ENCODE results near the gene ZNF385B.
"Not testable (repeated sequence)": the region's sequence is repeated elsewhere in the genome, so short reads cannot be mapped to it uniquely, and the experiment has no call there.

Gene ZNF385B

DNA sequence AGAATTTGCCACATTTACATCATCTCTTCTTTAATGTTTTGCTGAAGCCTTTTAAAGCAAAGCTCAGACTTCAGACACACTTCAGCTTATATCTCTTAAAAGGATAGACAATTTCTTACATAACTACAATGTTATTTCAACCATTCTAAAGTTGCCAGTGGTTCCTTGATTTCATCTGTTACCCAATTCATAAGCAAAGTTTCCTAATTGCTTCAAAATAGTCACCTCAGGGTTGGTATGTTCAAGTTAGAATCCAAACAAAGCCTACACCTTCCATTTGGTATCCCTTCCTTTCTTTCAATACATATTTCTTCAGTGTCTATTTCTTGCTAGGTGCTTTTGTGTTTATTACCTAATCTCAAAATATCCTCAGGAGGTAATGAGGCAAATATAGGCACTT is 60.6 kb downstream of the ZNF385B start:
- no peak for ATAC-seq

DNA sequence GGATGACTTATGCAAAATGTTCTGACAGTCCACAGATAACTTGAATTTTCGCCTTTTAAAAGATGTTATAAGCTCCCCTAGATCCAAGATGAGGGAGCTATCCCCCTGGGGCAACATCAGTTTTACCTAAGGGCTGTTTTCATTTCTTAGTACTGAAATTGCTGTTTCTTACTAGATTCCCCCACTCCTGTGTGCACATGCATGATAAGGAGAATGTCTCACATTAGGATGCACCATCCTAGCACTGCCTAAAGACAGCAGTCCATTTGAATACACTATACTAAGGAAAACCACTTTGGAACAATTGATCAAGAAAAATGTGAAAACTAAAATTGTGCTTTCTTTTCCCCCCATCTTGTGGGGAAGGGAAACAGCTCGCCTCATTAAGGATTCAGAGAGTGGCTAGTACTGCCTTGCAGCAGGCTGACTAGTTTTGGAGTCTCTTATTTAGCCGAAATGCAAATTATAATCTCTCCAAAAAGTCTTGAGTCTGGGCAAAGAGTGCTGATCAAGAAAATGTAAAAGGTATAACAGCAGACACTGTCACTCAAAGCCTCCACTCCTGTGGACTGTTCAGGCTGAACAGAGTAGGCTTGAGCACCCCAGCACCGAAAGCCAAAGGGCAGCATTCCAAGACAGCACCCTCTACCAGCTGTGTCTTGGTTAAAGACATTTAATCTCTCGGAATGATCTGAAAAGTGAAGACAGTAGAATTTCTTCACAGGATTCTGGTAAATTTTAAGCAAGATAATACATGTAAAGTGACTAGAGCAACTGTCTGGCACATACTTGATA is 65.0 kb downstream of the ZNF385B start:
- ATAC-seq = no peak

DNA sequence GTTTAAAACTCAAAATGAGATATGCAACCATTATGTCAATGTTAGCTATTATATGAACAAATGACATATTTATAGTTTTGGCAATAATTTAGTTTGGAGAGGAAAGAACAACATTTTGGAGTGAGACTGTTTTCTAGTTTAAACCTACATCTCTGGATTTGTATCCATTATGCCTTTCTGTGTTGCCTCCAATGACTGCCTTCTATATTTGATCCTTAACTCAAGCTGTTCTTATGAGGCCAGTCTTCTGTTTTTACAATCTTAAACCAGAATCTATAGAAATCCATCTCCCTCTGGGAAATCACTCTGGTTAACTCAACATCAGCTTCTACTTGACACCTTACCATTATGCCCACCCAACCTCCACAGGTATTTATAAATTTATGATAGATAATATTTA is 67.5 kb downstream of the ZNF385B start:
- ATAC-seq = no peak

DNA sequence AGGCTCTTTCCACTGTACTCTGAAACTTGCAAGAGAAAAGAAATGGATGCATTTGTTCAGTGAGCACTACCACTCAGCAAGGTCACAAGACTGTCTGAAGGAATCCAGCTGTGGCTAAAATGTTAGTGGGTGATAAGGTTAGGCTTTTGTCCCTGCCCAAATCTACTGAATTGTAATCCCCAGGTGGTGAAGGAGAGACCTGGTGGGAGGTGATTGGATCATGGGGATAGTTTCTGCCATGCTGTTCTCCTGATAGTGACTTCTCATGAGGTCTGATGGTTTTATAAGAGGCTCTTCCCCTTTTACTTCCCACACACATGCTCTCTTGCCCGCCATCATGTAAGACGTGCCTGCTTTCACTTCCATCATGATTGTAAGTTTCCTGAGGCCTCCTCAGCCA is 68.2 kb downstream of the ZNF385B start:
- ATAC-seq = no peak

DNA sequence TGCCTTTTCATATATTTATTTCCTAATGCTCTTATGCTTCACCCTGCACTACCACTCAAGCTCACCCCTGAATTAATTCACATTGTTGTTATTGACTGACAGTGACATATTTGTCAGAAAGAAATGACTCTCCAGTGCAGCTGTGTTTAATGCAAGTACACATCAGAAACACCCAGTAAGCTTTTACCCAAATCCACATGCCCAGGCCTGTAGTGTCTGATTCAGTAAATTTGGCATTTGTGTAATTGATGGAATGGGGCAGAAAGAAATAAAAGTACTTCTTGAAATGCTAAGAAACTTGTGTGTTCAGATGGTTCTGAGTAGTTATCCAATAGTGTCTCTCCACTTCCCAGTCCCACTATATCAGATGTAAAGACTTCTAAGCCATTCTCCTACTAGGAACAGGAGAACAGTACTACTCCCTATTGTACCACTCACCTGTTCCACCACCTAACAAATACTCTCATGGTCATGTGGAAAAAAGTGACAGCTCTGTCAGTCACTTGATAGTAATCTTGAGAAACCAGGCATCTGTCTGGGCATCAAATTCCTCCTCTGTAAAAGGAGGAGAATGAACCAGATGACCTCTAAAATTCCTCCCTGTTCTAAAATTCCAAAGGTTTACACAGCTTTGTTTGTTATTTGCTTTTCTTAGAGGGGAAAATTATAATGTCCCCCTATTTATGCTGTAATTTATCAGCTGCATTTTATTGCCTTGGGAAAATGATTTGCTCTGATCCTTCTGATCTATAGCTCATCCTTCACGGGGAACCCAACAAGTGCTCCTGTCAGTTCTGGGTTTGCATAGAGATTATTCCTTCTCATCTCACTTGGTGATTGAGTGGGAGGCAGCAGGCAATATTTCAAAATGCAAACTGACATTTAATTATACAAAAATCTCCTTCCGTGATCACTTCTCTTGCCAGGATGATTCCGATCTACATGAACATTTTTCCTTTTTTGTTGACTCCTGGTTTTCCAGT is 70.9 kb downstream of the ZNF385B start:
- ATAC-seq = no peak

DNA sequence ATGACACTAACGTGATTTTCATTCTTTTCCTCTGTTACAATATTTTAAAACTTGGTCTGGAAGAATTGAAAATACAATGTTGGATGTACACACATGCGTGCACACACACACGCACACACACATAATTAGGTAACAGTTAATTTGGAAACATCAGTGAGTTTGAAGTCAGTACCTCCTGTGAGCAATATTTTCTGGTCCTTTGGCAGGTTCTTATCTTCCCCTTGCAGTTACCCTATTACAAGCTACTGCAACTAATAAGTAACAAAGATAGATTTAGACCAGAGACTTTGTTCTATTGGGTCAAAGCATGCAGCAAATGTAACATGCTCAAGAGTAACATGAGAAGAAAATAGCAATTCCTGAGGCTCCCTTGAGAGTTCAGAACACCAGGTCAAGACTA is 73.3 kb downstream of the ZNF385B start:
- ATAC-seq = no peak

DNA sequence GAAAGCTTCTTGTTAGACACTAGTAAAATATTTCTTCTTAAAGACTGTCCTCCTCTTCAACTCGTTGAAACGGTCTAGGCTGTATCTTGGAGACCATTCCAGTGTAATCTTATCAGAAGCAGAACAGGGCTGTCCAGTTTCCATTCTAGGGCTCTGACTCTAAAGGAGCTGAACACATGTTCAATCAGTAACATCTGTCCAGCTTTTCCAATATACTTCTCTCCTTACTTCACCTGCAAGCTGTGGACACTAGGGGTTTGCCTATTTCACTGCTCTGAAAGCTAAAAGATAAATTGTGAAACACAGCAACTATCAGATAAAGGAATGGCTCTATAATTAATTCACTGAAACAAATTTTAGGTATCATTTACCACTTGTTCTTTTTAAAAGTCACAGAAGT is 73.8 kb downstream of the ZNF385B start:
- no peak for ATAC-seq

DNA sequence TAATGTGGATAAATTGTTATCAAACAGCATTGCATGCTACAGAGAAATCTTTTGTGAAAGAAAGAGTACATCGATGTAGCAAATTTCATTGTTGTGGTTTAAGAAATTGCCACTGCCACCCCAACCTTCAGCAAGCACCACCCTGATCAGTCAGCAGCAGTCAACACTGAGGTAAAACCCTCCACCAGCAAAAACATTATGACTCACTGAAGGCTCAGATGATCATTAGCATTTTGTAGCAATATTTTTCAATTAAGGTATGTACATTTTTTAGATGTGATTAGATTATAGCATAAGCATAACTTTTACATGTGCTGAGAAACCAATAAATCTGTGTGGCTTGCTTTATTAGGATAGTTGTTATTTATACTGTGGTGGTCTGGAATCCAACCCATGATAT is 75.5 kb downstream of the ZNF385B start:
- no peak for ATAC-seq

DNA sequence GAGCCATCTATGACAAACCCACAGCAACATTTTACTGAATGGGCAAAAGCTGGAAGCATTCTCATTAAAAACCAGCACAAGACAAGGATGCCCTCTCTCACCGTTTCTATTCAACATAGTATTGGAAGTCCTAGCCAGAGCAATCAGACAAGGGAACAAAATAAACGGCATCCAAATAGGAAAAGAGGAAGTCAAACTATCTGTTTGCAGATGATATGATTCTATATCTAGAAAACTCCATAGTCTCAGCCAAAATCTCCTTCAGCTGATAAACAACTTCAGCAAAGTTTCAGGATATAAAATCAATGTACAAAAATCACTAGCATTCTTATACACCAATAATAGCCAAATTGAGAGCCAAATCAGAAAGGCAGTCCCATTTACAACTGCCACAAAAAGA is 79.1 kb downstream of the ZNF385B start:
- ATAC-seq = not testable (repeated sequence)

DNA sequence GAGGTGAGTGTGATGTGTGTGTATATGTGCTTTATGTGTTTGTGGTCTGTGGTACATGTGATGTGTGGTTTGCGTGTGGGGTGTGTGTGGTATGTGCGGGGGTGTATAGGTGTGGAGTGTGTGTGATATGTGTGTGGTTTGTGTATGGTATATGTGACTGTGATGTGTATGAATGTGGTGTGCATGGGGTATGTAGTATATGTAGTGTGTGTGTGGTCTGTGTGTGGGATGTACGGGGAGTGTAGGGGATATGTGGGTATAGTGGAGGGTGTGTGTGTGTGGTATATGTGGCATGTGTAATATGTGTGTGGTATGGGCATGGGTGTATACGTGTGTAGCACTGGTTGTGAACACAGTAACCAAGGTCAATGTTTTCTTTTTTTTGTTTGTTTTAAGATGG is 87.4 kb downstream of the ZNF385B start:
- ATAC-seq = peak in 1 of 2 donors; percentile 21

DNA sequence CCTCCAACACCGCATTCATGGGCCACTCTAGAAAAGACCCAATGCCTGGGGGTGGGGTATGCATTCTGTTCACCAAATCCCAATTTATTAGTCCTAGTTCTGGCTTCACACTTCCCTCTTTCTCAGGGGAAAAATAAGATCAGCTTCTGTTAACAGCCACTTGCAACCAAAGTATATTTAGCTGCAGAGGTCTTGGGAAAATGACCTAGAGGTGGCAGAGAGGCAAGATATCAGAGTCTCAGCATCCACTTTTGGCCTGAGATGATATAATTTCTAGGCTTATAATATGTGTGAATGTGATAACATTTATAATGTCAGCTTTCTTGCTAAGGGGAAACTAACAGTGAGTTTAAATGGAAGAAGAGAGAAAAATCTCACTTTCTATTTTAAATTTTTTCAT is 89.1 kb downstream of the ZNF385B start:
- no peak for ATAC-seq

DNA sequence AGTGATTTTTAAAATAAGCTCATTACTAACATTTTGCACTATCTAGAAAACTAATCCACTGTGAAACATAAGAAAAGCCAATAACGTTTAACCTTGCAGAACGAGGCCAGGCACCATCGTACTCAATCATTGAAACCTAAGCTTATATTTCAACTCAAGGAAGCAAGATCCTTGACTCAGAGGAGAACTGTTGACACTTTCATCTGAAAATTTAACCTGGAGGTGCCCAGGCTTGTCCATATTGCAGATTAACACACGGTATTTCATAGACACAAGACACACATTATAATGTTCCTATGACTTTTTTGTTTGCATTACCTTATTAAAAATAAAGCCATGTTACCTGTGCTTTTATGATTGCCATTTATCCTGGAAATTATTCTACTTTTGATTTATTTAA is 89.6 kb downstream of the ZNF385B start:
- ATAC-seq = no peak

DNA sequence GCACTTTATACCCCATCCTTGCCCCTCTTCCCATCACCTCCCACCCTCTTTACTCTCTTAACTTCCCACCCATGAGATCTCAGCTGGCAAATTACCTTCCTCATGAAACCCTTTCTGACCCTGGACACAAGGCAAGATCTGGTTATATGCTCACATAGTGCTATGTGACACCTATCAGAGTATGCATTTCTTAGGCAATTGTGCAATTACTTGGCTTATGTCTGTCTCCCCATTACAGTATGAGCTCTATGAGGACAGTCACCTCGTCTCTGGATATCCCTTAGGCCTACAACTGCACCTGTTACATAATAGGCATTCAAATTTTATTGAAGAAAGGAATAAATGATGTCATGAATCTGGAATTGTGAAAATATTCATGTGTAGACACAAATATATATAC is 91.4 kb downstream of the ZNF385B start:
- ATAC-seq = no peak

DNA sequence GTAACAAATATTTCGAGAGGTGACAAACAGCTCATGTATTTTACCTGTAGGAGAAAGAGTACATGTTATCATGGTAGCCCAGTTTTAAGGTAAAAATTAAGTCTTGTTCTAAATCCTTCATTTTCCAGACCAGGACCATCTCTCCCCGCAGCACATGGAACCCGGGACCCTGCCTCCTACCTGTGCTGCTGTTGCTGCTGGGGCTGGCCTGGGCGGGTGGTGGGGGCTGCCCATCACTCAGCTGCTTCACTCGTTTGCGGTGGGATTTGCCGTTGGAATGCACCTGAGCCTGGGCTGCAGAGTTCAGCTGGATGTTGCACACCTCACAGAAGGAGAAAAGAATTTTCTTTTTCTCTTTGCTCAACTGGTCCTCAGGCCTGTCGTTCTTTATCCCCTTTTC is 92.1 kb downstream of the ZNF385B start:
- no peak for ATAC-seq

DNA sequence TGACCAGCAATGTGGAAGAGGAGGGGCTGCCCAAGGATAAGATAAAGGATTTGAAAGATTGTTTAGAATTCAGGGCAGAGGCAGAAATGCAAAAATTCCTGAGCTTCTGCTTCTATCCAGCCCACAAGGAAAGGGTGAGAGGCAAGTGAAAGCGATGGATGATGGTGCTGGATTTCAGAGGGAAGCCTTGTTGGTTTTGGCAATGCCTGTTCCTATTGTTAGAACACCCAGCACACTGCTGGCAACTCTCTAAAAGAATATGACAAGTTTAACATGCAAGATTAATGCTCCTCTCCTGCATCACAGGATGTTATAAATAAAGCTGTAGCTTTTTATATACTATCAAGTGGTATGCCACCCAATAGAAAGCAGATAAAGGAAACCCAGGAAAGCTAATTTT is 92.6 kb downstream of the ZNF385B start:
- ATAC-seq = no peak

DNA sequence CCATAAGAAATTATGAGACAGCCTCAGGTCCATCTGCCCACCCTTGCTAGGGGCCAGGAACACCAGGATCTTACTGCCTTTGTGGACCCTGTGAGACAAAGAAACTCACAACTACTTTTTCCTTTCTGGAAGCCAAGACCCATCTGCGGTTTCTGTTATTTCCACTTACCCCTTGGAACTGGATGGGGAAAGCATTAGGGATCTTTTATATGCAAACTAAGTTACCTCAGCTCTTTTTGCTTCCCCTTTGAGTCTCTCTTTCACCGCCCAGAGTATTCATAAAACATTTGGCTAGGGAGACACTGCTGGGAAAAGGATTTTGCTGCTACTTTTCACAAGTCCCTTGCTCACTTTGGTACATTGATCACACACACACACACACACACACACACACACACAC is 95.7 kb downstream of the ZNF385B start:
- no peak for ATAC-seq

DNA sequence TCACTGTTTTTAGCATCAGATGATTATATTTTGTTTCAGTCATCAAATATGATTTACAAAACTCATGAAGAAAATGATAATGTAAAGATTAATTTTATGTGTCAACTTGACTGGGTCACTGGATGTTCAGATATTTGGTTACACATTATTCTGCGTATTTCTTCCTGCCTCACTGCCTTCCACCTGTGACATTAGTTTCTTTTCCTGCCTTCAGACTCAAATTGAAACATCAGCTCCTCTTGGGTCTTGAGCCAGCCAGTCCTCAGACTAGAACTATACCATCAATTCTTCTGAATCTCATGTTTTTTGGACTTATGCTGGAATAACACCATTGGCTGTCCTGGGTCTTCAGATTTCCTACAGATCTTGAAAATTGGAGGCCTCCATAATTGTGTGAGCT is 96.7 kb downstream of the ZNF385B start:
- ATAC-seq = no peak

DNA sequence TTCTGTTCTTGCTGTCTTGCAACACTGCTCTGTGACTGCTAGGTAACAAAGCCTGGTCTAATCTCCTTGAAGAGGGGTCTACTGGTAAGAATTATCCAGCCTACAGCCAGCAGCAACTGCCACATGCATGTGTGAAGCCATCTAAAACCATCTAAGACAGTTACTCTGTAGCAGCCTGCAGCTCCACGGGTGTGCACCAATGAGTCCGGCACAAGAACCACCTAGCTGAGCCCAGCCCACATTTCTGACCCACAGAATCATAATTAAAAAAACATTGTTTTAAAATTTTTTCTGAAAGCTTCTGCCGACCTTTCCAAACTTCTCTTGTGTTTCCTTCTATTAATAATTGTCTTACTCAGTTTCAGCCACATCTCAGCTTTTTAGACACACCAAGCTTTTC is 102.8 kb downstream of the ZNF385B start:
- no peak for ATAC-seq

DNA sequence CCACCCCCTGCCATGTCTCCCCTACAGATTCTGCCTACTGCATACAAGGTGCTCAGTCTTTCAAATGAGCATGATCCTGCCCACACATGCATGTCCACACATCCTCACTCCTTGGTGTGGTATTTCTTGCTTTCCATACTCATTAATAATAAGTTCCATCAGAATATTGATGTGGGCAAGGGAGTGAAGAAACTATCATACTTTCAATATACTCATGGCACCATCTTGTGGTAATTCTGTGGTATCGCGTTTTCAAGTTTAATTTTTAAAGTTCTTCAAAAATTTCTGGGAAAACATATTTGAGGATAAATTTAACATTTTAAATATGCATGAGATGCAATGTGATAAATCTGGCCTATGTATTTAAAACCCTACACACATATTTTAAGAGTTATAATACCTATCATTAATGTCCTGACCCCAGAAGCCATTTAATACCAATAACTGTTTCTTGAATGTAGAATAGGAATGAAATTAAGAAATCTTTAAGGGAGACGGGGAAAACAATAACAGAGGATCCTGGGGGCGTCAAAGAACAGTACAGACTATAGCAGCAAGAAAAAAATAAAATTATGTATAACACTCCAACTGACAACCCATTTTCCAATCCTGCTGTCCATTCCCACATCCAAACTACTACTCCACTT is 110.1 kb downstream of the ZNF385B start:
- no peak for ATAC-seq

DNA sequence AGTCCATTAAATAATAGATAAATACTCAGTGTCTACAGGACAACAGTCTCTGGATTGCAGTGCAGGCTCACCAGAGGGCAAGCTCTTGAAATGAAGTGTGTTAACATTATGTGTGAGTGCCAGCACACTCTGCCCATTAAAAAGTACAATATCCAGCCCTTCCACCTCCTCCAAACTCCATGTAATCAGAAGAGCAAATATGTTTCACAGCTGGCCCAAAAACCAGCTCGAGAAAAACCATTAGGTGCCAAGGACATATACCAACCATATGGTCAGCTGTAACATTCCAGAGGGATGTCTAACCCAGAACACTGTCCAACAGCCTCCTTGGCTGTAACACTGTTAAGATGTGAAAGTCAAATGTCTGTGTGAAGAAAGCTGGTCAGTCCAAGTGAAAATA is 112.2 kb downstream of the ZNF385B start:
- ATAC-seq = no peak

DNA sequence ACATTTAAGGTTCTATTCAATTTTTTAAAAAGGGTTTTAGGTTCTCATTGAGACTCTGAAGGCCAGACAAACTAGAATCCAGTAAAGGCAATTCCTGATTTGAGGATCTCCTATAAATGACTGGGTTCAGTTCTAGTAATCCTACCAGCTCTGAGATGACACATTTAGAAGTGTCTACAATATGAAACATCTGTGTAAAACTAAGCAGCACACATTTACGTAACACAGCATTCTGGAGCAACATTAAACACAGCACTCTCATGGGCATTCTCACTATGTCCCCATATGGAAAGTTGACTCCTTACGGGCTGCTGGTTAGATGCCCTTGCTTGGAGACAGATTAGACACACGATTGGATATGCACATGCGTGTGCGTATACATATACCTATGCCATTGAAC is 114.4 kb downstream of the ZNF385B start:
- ATAC-seq = no peak

DNA sequence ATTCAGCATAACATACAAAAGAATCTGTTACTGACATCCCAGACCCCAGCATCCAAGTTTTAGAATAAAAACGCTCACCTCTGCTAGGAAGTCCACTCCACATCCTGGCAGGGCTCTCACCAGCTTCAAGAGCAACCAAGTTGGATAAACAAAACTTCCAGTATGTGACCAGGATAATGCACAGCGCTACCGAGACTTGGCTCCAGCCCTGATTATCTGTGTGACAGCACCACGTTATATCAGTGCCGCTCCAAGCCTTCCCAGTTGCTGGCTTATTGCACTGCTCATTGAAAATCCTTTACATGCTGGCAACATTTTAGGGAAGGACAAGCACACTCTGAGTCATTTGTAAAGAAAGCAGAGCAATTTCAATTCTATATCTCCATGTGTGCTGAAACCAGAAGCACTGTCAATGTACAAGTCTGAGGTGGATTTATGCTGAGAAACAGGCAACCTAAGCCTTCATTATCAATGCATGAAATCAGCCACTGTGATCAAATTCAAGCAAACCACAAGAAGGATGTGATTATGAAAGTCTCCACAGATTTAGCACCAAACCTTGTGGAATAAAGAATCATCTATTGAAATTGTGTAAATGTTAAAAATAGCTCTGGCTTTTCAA is 115.7 kb downstream of the ZNF385B start:
- ATAC-seq = no peak

DNA sequence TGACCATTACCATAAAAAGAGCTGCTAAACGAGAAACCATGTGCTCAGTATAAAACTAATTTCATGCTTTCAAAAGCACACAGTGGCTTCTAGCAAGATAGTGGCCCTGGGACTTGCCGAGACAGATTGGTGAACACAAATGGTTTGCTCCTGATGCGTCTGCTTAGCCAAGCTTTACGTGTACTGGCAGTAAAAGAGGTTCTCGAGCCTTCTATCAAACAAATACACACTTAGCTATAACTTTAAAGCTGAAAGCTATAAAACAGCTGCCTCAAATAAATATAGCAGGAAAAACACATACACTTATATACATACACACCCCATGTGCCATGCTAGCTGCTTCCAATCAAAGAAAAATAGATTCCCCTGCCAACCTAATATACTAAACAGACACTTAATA is 117.0 kb downstream of the ZNF385B start:
- no peak for ATAC-seq
